H4 (cell line): ENCODE data around the gene PRKAB1. TPM values are rescaled to one million over a fixed set of nuclear protein-coding genes. Genes with fewer than 3 reads are reported as not detected.
"Not testable (repeated sequence)": the region's sequence is repeated elsewhere in the genome, so short reads cannot be mapped to it uniquely, and the experiment has no call there.

ENCODE experiments used
- DNase-seq: peaks from one replicate; pipeline ENCODE4 v3.0.0-alpha.2; 2015; ENCODE audit warnings: low spot score
- total RNA-seq: library from RNA; depleted of rRNA; stranded (reverse); fragments of >200 nt; shearing (Covaris generic); gene quantifications from 2 replicates; pipeline ENCODE4 v1.2.3, GENCODE V29; 2014; rRNA removed

PRKAB1 gene, protein sequence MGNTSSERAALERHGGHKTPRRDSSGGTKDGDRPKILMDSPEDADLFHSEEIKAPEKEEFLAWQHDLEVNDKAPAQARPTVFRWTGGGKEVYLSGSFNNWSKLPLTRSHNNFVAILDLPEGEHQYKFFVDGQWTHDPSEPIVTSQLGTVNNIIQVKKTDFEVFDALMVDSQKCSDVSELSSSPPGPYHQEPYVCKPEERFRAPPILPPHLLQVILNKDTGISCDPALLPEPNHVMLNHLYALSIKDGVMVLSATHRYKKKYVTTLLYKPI
- total RNA-seq = 15.0 and 19.2 TPM in 2 replicates

DNA sequence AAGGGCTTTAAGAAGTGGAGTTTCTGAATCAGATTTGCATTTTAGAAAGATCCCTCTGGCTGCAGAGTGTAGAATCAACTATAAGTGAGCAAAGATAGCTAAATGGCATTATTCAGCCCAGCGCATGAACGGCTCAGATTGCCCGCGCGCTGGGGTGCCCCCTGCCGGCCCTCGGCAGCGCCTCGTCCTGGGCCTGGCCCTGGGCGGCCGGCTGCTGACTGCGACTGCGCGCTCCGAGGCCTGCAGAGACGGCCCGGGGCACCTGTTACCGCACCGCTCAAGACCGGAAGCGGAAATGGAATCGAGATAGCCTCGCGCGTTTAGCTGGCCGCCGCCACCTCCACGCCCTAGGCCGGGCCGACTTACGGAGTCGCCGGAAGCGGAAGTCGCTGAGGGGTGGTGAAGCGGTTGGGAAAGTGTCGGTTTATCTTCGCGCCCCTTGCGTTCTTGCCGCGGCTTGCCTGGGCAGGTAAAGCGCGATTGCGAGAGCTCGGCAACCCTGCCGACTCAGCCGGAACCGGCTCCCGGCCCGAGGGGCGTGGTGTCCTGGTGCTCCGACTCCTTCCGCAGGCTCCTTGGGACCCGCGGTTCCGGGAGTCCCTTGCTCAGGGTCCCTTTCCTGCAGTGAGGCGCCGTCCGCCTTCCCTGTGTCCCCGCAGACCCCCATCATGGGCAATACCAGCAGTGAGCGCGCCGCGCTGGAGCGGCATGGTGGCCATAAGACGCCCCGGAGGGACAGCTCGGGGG is at the start of gene PRKAB1:
PRKAB1 (plus strand) TSS at position 557 of the 747 bp plus-strand sequence; CDS start at position 669, 112 bp downstream.
- DNase-seq = peak; percentile 97

GRCh38 chr12:119618328-119618896 is 49.5 kb upstream of the PRKAB1 start:
- not testable (repeated sequence) for DNase-seq

DNA sequence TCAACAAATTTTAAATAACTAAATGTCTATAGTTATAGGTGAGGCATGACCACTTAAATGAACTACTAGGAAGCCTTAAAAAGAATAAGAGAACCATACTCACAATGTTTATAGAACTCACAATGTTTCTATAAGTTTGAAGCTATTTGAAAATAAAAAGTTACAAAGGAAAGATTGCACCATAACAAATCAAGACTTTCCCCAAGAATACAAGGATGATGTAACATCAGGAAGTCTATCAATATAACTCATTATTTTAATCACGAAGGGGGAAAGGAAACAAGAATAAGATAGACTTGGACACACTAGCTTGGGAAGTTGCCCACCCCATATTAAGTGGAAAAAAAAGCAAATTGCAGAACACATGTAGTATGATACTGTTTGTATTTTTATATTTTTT is 47.4 kb upstream of the PRKAB1 start:
- no peak for DNase-seq

- DNase-seq = no peak
These were observed 46.1 kb upstream of the PRKAB1 start for GRCh38 chr12:119621878-119622277.

- peak; percentile 31 for DNase-seq
These were observed 43.0 kb upstream of the PRKAB1 start for GRCh38 chr12:119624966-119625365.

DNA sequence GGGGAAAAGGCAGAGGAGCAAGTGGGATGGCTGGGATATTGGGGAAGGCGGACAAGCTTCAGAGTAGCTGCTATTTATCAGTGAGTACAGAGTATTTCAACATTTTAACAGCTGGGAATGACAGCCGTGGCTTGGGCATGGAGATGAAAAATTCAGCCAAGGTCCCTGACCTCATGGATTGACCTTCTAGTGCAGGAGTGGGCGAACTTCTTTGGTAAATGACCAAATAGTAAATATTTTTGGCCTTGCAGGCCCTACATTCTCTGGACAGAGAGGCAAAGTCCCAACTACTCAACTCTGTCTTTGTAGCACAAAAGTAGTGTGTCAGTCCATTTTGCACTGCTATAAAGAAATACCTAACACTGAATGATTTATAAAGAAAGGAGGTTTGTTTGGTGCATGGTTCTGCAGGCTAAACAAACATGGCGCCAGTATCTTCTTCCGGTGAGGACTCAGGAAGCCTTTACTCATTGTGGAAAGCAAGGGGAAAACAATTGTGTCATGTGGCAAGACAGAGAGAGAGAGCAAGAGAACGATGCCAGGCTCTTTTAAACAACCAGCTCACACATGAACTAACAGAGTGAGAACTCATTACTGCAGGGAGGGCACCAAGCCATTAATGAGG is 40.8 kb upstream of the PRKAB1 start:
- DNase-seq = no peak

GRCh38 chr12:119627686-119628085 is 40.2 kb upstream of the PRKAB1 start:
- no peak for DNase-seq

DNA sequence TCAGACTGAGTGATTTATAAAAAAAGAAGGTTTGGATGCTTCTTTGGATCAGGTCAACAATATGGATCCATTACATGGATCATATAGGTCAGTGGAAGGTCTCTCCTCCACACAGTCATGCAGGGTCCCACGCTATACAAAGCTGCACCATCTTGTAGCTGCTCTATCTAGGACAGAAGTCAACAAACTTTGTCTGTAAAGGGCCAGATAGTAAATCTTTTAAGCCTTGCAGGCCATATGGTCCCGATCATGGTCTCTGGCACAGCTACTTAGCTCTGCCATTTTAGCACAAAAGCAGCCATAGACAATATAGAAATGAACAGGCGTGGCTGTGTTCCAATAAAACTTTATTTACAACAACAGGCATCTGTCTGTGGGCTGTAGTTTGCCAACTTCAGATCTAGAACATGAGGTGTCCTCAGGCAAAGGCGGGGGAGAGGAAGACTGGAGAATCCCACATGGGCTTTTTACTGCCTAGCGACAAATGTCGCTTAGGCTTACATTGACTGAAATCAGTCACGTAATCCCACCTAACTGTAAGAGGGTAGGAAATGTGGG is 37.6 kb upstream of the PRKAB1 start:
- no peak for DNase-seq

DNA sequence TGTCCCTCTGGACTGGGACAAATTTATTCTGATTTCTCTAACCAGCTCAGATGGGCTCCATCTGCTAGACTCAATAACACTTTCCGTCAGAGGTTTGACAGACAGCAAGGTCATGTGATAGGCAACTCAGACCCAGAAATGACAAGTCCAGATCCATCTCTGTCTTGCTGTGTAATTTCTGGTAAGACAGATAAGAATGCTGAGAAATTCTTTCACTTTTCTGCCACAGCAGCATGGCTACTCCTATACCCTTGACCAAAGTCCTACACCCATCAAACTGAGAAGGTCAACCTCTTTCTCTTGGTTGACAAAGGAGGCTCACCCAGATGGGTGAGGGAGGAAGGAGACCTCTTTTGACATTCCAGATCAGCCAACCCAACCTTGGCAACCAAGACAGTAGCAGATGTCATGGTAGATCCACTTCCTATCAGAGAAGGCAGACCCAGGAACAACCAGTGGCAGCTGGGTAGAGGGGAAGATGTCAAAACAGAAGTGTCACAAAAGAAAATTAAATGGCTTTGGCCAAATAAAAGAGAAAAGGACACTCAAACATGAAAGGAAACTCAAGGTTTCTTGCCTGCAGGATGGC is 36.9 kb upstream of the PRKAB1 start:
- DNase-seq = no peak

- peak; percentile 47 for DNase-seq
These were observed 35.8 kb upstream of the PRKAB1 start for GRCh38 chr12:119631930-119632678.

DNA sequence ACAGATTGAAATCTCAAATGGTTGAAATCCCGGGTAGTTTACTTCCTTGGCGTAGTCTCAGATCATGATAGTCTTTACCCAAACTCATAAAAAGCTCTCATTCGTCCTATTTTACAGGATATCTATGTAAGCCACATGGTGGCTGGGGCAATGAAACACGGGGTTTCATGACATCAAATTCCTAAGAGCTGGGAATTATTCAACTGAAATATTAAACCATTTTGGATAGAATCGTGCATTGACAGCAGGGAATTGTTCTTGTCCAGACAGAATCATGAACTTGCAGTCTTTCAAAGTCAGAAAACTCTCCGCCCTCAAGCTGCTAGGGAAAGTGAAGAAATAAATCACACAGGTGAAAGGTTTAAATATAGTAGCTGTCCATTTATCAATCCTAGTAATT is 33.2 kb upstream of the PRKAB1 start:
- DNase-seq = no peak

- DNase-seq = no peak
These were observed 24.9 kb upstream of the PRKAB1 start for GRCh38 chr12:119642986-119643385.

DNA sequence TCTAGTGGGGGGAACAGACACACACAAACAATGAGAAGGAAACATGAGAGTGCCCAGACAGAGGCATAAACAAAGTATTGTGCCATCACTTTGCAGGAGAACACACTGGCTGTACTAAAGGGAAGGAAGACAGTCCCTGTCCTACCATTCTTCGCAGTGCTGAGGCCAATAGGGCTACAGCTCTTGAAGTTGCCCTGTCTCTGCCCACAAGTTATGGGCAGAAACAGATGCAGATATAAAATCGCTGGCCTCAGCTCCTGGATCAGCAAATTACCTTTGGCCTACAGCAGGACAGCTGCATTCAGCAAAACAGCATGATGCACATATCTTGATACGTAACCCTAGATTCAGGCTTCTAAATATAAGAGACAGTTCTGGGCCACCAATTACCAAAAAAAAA is 23.0 kb upstream of the PRKAB1 start:
- DNase-seq = no peak

DNA sequence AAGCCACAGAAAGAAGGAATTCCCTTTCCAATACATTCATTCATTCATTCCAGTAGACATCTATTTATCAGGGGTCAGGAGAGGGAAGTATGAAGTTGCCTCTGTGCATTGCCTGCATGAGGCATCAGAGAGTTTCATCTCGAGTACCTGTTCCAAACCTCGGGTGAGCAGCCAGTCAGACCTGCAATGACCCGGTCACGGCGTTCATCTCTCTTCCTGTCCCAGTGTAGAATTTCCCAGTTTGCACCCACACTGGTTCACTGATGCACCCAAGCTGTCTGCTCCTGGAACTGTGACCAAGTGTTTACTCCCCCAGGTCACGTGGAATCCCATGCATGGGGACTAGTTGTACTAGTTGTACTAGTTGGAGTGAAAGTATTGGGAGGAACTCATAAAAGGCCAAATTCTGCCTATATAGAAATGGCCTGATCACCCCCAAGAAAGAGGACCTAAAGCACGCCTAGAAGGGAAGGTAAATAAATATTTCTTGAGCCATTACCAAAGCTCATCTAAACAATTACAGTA is 22.3 kb upstream of the PRKAB1 start:
- DNase-seq = no peak

DNA sequence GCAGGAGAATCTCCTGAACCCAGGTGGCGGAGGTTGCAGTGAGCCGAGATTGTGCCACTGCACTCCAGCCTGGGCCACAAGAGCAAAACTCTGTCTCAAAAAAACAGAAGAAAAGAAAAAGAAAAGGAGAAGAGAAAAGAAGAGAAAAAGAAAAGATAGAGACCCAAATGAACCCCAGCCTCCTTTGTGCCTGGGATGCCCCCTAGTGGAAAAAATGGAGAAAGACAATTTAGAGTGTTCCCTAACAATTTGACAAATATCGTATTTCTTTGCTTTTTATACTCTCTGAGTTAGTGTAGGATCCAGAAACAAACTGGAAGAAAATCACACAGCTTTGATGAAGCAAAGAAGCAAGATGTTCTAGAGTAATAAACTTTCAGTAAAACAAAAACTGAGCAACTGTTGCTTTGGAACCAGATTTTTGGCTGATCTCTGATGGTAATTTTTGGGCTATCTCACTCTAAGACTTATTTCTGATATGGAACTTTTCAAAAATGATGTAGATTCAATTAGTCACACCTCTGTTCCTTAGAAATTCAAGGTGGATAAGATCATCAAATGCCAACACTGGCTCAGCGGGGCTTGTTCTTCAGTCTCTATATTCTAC is 18.6 kb upstream of the PRKAB1 start:
- DNase-seq = no peak

DNA sequence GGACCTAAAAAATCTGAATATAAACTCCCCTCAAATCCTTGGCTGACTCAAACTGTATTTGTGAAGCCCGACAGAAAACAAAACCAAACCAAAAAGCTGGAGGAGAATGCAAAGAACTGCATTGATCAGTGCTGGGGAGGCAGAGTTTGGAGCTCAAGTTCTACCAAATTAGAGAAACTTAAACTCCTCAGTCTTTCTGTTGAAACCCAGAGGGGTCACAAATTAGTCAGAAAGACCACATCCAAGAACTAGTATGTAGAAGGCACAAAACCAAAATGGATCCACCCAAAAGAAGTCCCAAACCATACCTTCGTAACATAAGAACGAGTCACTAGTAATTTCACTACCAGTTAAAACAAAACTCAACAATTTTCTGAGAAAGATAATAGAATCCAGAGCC is 15.3 kb upstream of the PRKAB1 start:
- no peak for DNase-seq

DNA sequence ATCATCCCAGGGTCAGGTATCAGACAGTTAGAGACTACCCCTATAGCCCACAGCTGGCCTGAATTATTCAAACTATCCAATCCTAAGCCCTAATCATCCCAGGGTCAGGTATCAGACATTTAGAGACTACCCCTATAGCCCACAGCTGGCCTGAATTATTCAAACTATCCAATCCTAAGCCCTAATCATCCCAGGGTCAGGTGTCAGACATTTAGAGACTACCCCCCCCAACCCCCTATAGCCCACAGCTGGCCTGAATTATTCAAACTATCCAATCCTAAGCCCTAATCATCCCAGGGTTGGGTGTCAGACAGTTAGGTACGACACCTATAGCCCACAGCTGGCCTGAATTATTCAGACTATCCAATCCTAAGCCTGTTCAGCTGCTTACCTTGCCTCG is 10.9 kb upstream of the PRKAB1 start:
- DNase-seq = not testable (repeated sequence)

- not testable (repeated sequence) for DNase-seq
These were observed 9.8 kb upstream of the PRKAB1 start for GRCh38 chr12:119658166-119658565.

GRCh38 chr12:119659289-119659897 is 8.5 kb upstream of the PRKAB1 start:
- no peak for DNase-seq

GRCh38 chr12:119660076-119660475 is 7.9 kb upstream of the PRKAB1 start:
- no peak for DNase-seq
